Femur (tissue), 1 donor: ENCODE measurements around the gene THPO.

Experiments used
- DNase-seq: peaks from one replicate; pipeline ENCODE4 v3.0.0-alpha.2; 2017

Gene THPO

GRCh38 chr3:184377882-184378445 lies at the start of gene THPO:
THPO (minus strand) TSS chr3:184378207; CDS start chr3:184376259, 1,948 bp downstream.
- peak; percentile 44 for DNase-seq

- DNase-seq, result peak; percentile 63
Measured at GRCh38 chr3:184426691-184427141, 48.7 kb upstream of the THPO start.

- DNase-seq, result no peak
Measured at GRCh38 chr3:184423561-184423960, 45.6 kb upstream of the THPO start.

GRCh38 chr3:184419171-184419570 lies 41.2 kb upstream of the THPO start:
- no peak for DNase-seq

GRCh38 chr3:184417619-184418327 lies 39.8 kb upstream of the THPO start:
- peak; percentile 75 for DNase-seq

GRCh38 chr3:184415203-184415490 lies 37.1 kb upstream of the THPO start:
- no peak for DNase-seq

GRCh38 chr3:184414418-184415202 lies 36.6 kb upstream of the THPO start:
- DNase-seq, result no peak

- no peak for DNase-seq
Measured at GRCh38 chr3:184409946-184410500, 32.0 kb upstream of the THPO start.

- DNase-seq, result no peak
Measured at GRCh38 chr3:184409331-184409926, 31.4 kb upstream of the THPO start.

GRCh38 chr3:184405075-184406030 lies 27.3 kb upstream of the THPO start:
- DNase-seq, result no peak

GRCh38 chr3:184399410-184399809 lies 21.4 kb upstream of the THPO start:
- DNase-seq, result peak; percentile 66

GRCh38 chr3:184395320-184395660 lies 17.3 kb upstream of the THPO start:
- DNase-seq, result peak; percentile 56

- no peak for DNase-seq
Measured at GRCh38 chr3:184391266-184391665, 13.3 kb upstream of the THPO start.

- DNase-seq, result no peak
Measured at GRCh38 chr3:184389935-184390528, 12.0 kb upstream of the THPO start.

- DNase-seq, result no peak
Measured at GRCh38 chr3:184389384-184389783, 11.4 kb upstream of the THPO start.

GRCh38 chr3:184388936-184389230 lies 10.9 kb upstream of the THPO start:
- DNase-seq, result no peak

GRCh38 chr3:184388164-184388935 lies 10.3 kb upstream of the THPO start:
- DNase-seq, result no peak

- no peak for DNase-seq
Measured at GRCh38 chr3:184387174-184387714, 9.2 kb upstream of the THPO start.

- DNase-seq, result no peak
Measured at GRCh38 chr3:184386047-184386806, 8.2 kb upstream of the THPO start.

- no peak for DNase-seq
Measured at GRCh38 chr3:184384856-184385422, 6.9 kb upstream of the THPO start.
